NT2/D1 (cell line): ENCODE results near the gene BPIFA3.

Experiments used
- DNase-seq: peaks from one replicate; pipeline ENCODE4 v3.0.0-alpha.2; 2011; ENCODE audit warnings: low read depth, low spot score
- H3K27me3 ChIP-seq: 2 replicates; pipeline ENCODE4 v1.6.0; 2011; ENCODE audit warnings: mild to moderate bottlenecking; ENCODE audit not compliant: insufficient read length, insufficient read depth
- H3K36me3 ChIP-seq: 2 replicates; pipeline ENCODE4 v1.6.1; 2011; ENCODE audit warnings: mild to moderate bottlenecking, low read length, mixed read lengths; ENCODE audit not compliant: insufficient read depth, insufficient read length
- H3K4me1 ChIP-seq: 2 replicates; pipeline ENCODE4 v1.5.1; 2011; ENCODE audit not compliant: insufficient read depth, insufficient read length
- H3K4me3 ChIP-seq: 2 replicates; pipeline ENCODE4 v1.5.1; 2011; ENCODE audit warnings: low read depth; ENCODE audit not compliant: insufficient read length
- H3K9ac ChIP-seq: 2 replicates; pipeline ENCODE4 v1.6.0; 2011; ENCODE audit warnings: low read depth; ENCODE audit not compliant: insufficient read length
- H3K9me3 ChIP-seq: 2 replicates; pipeline ENCODE4 v1.5.1; 2011; ENCODE audit warnings: mild to moderate bottlenecking, low read length; ENCODE audit not compliant: insufficient read depth
- SUZ12 ChIP-seq: IDR thresholded peaks from 2 replicates; pipeline ENCODE4 v1.6.1; 2011; ENCODE audit not compliant: insufficient read length, insufficient read depth; ENCODE audit errors: extremely low read depth
- YY1 ChIP-seq: IDR thresholded peaks from 2 replicates; pipeline ENCODE4 v1.6.1; 2011; ENCODE audit not compliant: insufficient read length, insufficient read depth
- ZNF274 ChIP-seq: IDR thresholded peaks from 2 replicates; pipeline ENCODE4 v1.6.1; 2011; ENCODE audit warnings: mild to moderate bottlenecking, low read depth, low read length

BPIFA3 gene

DNA sequence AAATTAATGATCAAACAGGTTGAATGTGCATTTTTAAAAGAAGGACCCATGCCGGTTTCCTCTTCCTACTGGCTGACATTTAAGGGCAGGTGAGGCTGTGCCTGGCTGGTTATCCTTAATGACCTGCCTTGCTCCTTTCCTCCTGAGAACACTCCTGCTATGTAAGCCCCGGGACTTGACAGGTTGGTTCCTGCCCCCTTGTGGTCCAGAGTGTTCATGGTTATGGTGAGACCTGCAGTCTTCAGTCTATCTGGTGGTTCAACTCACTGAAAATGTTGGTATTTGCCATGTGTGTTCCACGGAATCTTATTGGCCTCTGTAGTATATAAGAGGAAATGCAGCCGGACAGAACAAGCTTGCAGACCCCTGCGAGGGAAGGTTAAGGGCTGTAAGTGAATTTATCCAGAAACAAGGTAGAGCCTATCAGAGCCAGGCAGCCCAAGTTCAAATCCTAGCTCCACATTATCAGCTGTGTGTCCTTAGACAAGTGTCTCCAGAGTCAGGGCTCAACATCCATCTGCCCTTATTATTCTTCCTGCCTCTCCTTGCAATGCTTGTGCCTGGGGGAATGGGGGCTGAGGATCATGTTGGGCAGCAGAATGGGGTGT, 5.2 kb upstream of the BPIFA3 start:
- Histone ChIP-seq H3K9ac (no peak overlapping the region), H3K4me1 (no peaks in the 10 kb centered on the region), H3K9me3 (no peaks in the 10 kb centered on the region), H3K27me3 (peaks cover 22% of the 10 kb centered on the region), H3K4me3 (no peak overlapping the region), H3K36me3 (no peaks in the 10 kb centered on the region)
- TF ChIP-seq YY1 (no peak), ZNF274 (no peak), SUZ12 (no peak)
- peak; percentile 68 for DNase-seq

DNA sequence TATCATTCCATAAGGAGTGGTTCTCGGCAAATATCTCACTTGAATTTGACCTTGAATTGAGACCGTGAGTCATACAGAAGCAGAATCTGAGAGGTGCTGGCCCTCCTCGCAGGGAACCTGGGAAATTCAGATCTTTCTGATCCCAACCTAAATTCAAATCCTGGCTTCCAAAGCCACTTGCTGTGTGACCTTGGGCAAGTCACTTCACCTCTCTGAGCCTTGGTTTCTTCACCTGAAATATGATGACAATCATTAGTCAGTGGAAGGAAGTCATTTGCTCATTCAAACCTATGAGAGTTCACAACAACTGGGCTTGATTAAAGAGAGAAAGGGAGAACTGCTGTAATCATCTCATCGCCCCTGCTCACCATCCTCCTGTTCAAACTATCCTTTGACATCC, 7.2 kb downstream of the BPIFA3 start:
- no peak overlapping the region for H3K4me3 ChIP-seq
- H3K27me3 ChIP-seq, result no peaks in the 10 kb centered on the region
- H3K4me1 ChIP-seq, result no peaks in the 10 kb centered on the region
- H3K36me3 ChIP-seq, result no peaks in the 10 kb centered on the region
- no peak overlapping the region for H3K9ac ChIP-seq
- no peak for DNase-seq
- no peak for TF ChIP-seq YY1
- no peak for TF ChIP-seq ZNF274
- no peak for TF ChIP-seq SUZ12
- no peaks in the 10 kb centered on the region for H3K9me3 ChIP-seq

DNA sequence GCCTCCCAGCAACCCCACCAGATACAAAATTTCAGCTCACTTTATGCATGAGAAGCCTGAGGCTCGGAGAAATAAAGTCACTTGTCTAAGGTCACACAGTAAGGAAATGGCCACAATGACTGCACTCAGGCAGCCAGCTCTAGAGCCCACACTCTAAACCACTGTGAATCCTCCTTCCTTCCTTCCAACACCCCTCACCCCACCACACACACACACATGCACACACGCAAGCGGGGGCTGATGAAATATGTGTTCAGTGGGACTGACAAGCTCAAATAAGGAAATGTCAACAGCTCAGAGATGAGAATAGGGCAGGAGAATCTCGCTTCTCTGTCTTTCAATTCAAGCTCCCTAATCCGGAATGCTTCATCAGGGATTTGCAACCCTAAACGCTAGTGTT, 12.7 kb downstream of the BPIFA3 start:
- H3K27me3 ChIP-seq, result no peaks in the 10 kb centered on the region
- no peak overlapping the region for H3K4me3 ChIP-seq
- no peaks in the 10 kb centered on the region for H3K4me1 ChIP-seq
- H3K9me3 ChIP-seq, result no peaks in the 10 kb centered on the region
- TF ChIP-seq YY1 (no peak), ZNF274 (no peak), SUZ12 (no peak)
- no peaks in the 10 kb centered on the region for H3K36me3 ChIP-seq
- no peak for DNase-seq
- no peak overlapping the region for H3K9ac ChIP-seq

DNA sequence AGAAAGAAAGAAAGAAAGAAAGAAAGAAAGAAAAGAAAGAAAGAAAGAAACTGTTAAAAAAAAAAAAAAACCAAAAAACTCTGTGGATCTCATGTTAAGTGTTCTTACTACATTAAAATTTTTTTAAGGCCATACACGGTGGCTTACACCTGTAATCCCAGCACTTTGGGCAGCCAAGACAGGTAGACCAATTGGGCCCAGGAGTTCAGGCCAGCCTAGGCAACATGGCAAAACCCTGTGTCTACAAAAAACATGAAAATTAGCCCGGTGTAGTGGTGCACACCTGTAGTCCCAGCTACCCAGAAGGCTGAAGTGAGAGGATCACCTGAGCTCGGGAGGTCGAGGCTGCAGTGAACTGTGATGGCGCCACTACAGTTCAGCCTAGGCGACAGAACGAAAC, 14.1 kb downstream of the BPIFA3 start:
- Histone ChIP-seq H3K9me3 (no peaks in the 10 kb centered on the region), H3K4me1 (no peaks in the 10 kb centered on the region), H3K36me3 (no peaks in the 10 kb centered on the region), H3K9ac (no peak overlapping the region), H3K4me3 (no peak overlapping the region), H3K27me3 (no peaks in the 10 kb centered on the region)
- no peak for TF ChIP-seq YY1
- no peak for TF ChIP-seq ZNF274
- no peak for TF ChIP-seq SUZ12
- DNase-seq, result no peak

DNA sequence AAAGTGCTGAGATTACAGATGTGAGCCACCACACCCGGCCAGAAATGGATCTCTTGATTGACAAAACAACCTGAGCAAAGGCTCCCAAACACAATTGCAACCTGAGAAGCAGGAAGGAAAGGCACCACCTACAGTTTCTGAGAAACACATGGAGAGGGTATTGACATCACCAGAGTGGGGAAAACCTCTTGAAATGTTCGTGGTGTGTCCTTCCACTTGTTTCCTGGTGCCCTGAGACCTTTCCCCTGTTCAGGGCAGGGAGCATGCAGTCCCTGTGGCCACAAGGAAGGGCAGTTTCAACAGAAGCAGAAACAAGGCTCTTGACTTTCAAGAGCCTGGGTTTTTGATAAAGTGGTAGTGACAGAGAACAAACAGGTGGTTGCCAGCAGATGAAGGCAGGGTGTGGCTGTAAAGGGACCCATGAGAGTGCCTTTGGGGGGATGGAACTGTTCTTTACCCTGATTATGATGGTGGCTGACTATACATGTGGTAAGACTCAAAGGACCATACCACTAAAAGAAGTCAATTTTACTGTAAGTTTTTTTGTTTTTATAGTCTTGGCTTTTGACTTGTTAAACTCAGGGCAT, 15.4 kb downstream of the BPIFA3 start:
- no peaks in the 10 kb centered on the region for H3K36me3 ChIP-seq
- no peaks in the 10 kb centered on the region for H3K27me3 ChIP-seq
- no peaks in the 10 kb centered on the region for H3K4me1 ChIP-seq
- H3K4me3 ChIP-seq, result no peak overlapping the region
- TF ChIP-seq SUZ12, result no peak
- TF ChIP-seq ZNF274, result no peak
- TF ChIP-seq YY1, result no peak
- DNase-seq, result no peak
- no peaks in the 10 kb centered on the region for H3K9me3 ChIP-seq
- no peak overlapping the region for H3K9ac ChIP-seq

DNA sequence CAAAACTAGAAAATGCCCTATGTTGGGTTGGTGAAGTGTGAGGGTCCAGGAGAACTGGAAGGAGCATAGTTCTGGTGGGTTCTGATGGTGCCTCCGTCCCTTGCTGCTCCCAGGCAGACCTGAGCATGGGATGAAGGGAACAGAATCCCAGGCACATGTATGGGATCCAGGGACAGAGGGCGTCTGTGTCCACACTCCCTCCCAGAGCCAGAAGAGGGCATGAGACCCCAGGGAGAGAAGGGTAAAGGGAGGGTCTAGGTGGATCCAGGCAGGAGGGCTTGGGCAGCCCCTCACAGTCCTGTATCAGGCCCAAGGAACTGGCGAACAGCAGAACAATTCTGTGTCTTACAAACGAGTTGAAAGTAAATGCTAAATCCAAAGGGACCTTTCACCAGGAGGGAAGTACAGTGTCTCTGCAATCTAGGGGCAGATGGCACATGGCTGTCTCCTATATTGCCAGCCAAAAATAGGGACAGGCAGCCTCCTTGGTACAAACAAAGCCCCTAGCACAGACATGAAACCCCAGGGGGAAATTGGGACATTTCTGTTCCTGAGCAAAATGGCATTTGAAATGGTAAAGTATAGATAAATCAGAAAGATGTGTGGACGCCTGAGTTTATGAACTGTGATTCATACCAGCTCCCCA, 16.1 kb downstream of the BPIFA3 start:
- Histone ChIP-seq H3K9ac (no peak overlapping the region), H3K4me1 (no peaks in the 10 kb centered on the region), H3K36me3 (no peaks in the 10 kb centered on the region), H3K4me3 (no peak overlapping the region), H3K9me3 (no peaks in the 10 kb centered on the region), H3K27me3 (no peaks in the 10 kb centered on the region)
- TF ChIP-seq YY1 (no peak), ZNF274 (no peak), SUZ12 (no peak)
- no peak for DNase-seq

DNA sequence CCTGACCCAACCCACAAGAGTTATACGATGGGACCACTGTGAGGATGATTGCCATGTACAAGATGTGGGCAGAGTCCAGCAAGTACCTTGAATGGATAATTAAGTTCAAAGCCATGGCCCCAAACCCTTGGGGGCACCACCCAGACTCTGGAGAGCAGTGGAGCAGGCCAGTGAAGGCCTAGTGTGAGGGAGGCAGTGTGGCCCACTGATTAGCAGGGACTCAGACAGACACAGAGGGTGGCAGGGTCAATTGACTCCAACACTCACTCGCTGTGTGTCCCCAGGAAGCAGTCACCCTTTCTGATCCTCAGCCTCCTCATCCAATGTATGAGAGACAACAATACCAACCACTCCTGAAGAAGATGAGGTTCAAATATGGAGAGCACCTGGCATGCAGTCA, 16.9 kb downstream of the BPIFA3 start:
- H3K36me3 ChIP-seq, result no peaks in the 10 kb centered on the region
- no peak for TF ChIP-seq YY1
- TF ChIP-seq ZNF274, result no peak
- no peak for TF ChIP-seq SUZ12
- H3K4me1 ChIP-seq, result no peaks in the 10 kb centered on the region
- H3K27me3 ChIP-seq, result no peaks in the 10 kb centered on the region
- no peak overlapping the region for H3K9ac ChIP-seq
- no peak for DNase-seq
- H3K9me3 ChIP-seq, result no peaks in the 10 kb centered on the region
- H3K4me3 ChIP-seq, result no peak overlapping the region
